ENCODE measurements around the gene PGGHG.
"Not testable (repeated sequence)": the region's sequence is repeated elsewhere in the genome, so short reads cannot be mapped to it uniquely, and the experiment has no call there.

PGGHG gene

DNA sequence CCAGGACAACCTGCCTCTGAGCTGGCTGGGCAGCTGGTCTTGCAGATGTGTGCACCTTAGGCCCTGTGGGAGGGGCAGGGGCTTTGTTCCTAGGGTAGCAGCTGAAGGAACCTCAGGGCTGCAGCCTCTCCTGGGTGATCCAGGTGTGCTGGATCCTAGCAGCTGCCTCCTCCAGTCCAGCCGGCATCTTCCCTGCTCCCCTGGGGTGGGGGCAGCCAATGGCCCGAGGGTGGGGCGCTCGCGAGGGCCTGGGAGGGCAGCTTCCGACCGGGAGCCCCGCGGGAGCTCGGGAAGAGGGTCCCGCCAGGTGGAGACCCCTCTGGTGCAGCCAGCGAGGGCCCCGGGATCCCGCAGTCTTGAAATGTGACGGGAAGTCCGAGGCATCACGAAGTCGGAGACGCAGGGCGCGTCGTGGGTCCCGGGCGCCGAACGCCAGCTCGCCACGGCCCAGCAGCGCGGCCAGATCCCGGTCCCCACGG, 26.6 kb downstream of the PGGHG start:
- no peak for FAIRE-seq

DNA sequence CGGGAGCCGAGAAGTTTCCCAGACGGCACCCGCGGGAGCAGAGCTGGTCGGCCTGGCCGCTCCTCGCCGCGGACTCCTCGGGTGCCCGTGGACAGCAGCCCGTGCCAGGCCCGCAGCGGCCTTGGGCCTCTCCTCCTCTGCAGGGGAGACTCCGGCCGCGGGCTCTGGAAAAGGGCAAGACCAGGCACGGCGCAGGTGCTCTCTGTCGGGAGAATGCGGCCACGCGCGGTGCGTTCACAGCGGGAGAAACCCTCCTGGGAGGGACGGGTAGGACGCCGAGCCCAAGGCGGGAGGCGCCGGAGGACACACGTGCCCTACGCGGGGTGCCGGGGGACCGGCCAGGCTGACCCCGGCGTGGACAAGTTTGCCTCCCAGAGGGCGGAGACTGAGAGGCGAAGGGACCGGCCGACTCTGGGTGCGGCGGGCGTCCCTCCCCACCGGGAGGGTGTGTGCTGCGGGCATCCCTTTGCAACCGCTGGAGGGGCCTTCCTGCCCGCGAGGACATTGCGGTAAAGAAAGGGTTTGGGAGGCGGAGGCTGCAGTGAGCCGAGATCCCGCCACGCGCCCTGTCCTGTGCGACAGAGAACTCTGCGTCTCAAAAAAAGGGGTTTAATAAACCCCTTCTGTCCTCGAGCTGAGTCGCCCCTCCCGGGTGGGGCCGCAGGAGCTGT, 27.2 kb downstream of the PGGHG start:
- no peak for FAIRE-seq

DNA sequence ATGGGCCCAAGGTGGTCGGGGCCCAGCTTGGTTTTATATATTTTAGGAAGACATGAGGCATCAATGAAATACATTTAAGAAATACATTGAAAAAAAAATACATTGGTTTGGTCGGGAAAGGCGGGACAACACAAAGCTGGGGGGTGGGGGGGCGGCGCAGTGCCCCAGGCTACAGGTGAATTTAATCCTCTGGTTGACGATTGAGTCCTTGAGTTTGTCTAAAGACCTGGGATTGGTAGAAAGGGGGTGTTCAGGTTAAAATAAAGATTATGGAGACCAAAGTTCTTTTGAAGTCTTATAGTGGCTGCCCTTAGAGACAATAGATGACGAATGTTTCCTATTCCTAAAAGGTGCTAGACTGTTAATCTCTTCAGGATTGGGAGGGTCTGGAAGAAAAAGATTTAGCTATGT, 28.0 kb downstream of the PGGHG start:
- FAIRE-seq = no peak

DNA sequence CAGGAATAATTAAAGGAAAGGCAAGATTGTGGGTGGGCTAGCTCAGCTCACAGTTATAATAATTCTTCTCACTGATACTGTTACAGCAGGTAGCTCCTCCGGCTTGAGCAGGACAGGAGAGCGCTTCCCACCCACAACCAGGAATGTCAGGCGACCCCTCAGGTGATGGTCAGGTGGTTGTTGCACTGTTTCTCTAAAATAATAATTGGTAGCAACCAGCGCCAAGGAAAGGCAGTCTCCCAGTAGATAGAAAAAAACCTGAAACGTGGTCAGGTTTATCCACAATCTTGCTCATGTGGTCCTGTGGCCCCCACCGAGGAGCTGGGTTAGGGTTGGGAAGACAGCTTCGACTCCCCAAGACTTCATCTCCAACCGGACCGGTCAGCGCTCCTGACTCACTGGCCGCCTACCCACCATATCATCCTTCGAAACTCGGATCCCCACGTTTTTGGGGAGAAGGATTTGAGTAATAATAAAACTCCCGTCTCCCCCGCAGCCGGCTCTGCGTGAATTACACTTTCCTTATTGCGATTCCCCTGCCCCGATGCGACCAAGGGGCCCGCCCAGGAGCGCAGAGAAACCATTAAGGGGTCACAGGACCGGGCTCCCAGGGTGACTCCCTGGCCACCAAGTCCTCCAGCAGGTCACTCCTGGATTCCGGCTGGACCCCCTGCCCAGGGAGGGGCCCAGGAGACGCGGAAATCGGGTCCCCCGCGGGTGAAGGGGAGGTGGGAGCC, 28.9 kb downstream of the PGGHG start:
- not testable (repeated sequence) for FAIRE-seq

DNA sequence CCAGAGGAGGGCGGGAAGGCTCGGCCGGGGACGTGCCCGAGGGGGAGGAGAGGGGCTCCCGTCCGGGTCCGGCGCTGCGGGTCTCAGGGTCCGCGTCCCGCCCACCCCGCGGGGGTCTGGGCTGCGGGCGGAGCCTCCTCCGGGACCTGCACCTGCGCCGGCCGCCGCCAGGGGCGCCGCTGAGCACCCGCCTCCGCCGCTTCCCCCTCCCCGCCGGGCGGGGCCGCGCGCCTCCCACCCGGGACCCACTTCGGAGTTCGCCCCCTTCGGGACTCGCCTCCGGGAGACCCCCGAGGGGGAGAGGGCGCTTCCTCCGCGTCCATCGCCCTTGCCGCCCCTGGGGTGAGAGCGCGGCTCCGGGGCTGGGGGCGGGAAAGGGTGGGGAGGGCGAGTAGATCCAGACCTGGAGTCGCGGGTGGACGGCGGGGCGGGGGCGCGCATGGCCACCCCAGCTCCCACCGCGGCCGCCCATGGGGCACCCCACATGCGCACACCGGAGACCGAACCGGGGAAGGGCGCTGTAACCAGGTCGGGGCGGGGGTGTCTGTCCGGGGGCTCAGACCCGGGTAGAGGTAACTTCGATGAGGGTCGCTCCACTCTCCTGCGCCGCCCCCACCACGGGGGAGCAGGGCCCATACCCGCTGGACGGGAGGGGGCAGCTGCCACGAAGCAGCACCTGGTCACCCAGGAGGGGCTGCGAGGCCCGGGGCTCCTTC, 29.6 kb downstream of the PGGHG start:
- FAIRE-seq = not testable (repeated sequence)

DNA sequence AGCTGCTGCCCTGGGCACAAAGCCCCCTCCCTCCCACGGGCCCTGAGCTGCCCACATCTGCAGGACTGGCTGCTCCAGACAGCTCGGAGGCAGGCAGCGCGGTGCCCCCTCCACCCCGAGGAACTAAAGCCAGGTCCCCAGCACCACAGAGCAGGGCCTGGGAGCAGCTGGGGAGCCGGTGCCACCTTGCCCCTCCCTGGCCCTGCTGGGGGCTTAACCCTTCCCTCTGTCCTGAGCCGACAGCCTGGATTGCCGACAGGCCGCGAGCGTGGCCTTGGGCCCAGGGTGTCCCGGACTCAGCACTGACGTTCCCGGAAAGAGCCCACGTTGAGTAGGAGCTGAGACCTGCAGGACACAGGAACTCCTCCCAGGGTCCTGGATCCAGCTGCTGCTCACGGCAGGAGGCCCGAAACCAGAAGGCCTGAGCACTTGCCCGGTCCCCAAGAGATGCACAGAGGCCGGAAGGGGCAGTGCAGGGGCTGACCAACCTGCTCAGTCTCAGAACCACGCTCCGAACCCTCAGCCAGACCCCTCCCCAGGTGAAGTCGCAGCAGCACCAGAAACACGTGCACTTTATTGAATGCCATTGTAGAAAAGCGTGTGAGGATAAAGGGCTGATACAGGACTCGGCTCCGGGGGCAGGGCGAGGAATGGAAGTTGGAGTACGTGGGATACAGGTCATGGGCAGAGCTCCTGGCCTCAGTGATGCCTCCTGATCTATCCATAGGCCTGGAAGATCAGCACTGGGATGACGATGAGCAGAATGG, 30.4 kb downstream of the PGGHG start:
- not testable (repeated sequence) for FAIRE-seq

DNA sequence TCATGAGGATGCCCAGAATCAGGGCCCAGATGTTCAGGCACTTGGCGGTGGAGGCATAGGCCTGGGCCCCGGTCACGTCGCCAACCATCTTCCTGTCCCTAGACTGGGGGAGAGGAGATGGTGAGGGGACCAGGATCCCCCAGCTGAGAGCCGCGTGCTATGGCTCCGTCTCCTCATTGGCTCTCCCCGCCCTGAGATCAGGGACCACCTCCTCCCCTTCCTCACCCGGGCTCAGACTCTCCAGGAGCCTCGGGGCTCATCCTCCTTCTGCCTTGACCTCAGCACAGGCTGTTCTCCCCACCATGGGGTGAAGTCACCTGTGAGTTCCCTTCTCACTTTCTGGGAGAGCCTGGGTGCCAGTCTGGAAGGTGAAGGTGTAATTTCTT, 31.0 kb downstream of the PGGHG start:
- FAIRE-seq = not testable (repeated sequence)

DNA sequence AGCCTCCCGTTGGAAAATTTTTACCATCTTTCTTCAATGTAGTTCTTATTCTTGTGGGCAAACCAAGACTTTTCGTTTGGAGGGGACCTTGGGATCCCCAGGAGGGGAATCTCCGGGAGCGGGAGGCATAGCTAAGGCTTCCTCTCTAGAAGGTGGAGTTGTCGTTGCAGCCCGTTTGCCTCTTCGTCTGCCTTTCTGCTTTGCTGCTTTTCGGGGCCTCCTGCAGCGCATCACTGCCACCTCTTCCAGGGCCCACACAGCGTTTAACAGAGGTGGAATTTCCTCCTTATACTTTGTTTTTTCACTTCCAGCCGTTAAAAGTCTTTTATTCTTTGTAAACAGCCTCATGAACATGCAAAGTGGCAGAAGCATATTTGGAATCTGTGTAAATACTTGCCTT, 35.2 kb downstream of the PGGHG start:
- no peak for FAIRE-seq

DNA sequence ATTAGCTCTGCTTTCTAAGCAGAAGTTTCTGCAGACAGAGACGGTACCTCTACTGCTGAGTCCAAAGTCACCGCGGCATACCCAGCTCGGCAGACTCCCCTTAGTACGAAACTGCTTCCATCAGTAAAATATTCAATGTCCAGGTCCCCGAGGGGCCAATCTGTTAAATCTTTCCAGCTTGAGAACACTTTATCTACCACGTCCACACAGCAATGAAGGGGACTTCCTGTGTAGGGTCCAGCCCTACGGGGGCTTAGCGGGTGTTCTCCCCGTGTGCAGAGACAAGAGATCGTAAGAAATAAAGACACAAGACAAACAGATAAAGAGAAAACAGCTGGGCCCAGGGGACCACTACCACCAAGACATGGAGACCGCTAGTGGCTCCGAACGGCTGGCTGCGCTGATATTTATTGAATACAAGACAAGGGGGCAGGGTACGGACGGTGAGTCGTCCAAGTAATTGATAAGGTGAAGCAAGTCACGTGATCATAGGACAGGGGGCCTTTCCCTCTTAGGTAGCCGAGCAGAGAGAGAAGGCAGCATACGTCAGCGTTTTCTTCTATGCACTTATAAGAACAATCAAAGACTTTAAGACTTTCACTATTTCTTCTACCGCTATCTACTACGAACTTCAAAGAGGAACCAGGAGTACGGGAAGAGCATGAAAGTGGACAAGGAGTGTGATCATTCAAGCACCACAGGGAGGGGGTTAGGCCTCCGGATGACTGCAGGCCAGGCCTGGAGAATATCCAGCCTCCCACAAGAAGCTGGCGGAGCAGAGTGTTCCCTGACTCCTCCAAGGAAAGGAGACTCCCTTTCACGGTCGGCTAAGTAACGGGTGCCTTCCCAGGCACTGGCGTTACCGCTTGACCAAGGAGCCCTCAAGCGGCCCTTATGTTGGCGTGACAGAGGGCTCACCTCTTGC, 35.9 kb downstream of the PGGHG start:
- not testable (repeated sequence) for FAIRE-seq

DNA sequence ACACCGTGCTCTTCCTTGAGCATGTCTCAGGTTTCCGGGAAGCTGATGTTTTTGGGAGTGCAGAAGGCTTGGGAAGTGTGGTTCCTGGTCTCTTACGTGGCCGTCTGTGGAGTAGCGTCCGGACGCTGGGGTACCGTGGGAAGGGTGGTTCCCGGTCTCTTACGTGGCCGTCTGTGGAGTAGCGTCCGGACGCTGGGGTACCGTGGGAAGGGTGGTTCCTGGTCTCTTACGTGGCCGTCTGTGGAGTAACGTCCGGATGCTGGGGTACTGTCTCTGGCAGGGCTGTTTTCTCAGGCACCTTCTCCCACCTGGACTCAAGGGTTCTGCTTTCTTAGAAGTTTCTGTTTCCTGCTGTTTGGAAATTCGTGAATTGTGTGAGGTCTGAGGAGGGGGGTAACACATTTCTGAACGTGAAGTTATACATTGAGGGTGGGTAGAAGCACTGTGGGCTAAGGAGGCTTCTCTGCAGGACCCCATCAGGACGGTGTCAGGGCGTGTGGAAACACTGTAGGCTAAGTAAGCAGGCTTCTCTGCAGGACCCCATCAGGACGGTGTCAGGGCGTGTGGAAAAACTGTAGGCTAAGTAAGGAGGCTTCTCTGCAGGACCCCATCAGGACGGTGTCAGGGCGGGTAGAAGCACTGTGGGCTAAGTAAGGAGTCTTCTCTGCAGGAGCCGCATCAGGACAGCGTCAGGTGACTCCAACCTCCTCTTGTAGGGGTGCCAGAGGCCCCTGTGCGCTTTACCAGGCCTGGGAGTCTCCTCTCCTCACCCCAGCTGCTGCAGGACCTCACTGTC, 37.1 kb downstream of the PGGHG start:
- FAIRE-seq = no peak

DNA sequence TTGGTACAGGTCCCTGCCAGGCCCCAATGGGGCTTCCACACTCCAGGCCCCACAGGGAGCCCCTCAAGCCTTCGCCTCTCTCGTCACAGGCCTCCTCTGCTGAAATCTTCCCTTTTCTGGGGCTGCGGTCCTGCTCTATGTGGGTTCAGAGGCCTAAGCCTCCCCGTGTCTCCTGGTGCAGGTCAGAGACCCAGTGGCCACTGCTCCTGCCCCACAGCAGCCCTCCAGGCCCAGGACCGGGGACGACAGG, 37.6 kb downstream of the PGGHG start:
- no peak for FAIRE-seq

DNA sequence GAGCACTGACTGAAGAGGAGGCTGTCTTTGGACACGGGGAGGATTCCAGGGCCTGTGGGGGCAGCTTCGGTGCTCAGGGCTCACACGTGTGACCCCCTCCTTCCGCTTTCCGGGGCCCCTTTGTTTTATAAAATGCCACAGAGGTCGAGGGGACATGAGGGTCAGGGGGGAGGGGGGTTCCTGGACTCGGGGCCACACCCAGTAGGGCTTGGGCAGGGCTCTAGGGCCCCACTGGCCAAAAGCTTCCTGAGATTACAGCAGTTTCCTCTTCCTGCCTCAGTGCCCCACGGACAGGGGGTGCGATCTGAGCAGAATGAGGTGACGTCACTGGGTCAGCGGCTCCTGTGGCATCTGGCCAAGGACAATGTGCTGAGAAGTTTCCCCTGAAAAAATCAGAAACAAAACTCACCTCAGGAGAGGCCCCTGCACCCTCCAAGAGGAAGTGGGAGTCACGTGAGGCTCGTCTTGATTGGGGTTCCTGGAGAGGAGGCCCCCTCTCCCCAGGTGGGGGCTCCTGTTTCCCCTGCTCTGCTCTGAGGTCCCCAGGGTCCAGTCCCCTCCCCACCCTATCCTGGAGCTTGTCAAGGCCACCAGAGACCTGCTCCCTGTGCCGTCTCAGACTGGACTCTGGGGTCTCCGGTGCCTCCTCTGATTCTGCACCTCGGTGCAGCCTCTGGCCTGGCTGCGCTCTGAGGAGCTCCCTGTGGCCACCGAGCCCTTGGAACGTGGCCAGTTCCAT, 38.1 kb downstream of the PGGHG start:
- no peak for FAIRE-seq

DNA sequence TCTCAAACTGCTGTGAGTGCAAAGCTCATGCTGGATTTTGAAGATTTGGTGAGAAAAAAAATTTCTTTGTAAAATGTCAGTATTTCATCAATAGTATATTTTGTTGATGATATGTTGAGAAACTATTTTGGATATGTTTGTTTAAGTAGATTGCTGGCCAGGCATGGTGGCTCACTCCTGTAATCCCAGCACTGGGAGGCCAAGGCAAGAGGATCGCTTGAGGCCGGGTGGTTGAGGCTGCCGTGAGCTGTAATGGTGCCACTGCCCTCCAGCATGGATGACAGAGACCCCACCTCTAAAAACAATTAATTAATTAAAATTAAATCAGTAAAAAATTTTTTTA, 38.6 kb downstream of the PGGHG start:
- FAIRE-seq = no peak

DNA sequence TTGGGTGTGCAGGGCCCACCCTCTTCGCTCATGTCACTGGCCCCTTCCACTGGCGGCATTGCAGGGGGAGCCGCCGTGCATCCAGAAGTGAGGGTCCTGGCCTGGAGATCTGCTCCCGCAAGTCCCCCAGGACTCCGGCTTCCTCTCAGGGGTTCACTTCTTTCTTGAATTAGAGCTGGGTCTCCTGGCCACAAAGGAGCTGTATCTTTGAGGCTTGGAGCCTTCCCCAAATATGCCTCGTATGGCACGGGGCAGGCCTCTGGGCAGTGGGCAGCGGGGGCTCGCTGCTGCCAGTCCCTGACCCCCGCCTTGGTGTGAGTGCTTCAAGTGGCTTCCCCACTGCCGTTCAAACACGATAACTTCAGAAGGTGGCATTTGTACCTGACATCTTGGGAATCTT, 39.1 kb downstream of the PGGHG start:
- no peak for FAIRE-seq

DNA sequence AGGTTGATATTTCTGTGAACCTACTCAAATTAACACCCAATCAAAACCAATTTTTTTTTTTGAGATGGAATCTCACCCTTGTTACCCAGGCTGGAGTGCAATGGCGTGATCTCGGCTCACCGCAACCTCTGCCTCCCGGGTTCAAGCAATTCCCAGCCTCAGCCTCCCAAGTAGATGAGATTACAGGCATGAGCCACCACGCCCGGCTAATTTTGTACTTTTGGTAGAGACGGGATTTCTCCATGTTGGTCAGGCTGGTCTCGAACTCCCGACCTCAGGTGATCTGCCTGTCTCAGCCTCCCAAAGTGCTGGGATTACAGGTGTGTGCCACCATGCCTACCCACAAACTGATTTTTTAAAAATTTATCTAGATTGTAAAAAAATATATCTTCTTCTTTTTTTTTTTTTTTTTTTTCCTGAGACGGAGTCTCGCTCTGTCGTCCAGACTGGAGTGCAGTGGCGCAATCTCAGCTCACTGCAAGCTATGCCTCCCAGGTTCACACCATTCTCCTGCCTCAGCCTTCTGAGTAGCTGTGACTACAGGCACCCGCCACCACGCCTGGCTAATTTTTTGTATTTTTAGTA, 39.7 kb downstream of the PGGHG start:
- FAIRE-seq = not testable (repeated sequence)

DNA sequence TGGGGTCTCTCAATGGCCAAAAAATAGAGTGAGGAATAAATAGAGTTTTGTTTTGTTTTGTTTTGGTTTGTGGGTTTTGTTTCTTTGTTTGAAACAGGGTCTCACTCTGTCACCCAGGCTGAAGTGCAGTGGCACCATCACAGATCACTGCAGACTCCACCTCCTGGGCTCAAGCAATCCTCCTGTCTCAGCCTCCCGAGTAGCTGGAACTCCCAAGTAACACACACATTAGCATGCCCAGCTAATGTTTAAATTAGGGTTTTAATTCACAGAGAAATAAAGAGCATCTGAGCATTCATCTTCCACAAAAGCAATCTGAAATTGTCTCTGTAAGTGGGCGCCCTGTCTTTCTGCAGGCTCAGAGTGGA, 40.9 kb downstream of the PGGHG start:
- FAIRE-seq = no peak

DNA sequence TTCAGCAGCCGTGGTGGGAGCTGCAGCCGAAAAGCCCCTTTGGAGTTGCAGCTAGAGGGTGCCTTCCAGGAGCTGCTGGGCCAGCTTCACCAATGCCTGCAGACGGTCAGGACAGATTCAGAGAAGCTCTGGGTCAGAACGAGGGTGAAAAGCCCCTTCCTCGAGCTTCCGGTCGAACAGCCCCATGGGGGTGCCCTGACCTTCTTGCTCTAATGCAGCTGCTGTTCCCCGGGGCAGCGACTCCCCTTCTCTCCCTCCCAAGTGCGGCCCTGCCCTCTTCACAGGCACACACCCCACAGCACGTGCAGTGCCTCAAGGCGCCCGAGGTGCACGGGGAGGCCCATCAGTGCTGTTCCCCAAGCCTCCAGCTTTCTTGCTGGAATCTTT, 41.4 kb downstream of the PGGHG start:
- FAIRE-seq = no peak

DNA sequence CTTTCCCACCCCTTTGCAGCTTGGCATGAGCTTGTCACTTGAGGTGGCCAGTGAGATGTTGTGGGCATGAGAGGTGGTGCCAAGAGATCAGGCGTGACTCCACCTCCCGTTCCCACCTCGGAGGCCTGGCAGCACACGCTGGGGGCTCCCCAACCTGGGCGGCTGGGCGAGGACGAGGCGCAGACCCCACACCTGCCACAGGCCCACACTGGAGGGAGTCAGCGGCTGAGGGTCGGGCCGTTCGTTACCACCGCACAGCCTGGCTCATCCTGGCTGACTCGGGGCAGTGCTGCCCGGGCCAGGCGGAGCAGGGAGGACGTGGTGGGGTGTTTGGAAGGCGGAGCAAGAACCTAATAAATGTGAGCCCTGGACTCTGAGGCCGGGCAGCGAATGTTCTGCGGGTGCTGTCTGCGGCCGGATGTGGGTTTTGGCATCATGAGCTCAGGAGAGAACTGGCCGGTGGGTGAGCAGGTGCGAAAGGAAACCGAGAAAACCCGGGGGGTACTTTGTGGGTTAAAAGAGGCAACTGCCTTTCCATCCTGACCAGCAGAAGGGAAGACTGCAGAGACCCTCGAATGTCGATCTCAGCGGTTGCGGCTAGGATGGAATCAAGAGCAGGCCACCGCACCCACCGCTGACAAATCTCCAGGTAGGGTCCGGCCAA, 41.9 kb downstream of the PGGHG start:
- FAIRE-seq = no peak

DNA sequence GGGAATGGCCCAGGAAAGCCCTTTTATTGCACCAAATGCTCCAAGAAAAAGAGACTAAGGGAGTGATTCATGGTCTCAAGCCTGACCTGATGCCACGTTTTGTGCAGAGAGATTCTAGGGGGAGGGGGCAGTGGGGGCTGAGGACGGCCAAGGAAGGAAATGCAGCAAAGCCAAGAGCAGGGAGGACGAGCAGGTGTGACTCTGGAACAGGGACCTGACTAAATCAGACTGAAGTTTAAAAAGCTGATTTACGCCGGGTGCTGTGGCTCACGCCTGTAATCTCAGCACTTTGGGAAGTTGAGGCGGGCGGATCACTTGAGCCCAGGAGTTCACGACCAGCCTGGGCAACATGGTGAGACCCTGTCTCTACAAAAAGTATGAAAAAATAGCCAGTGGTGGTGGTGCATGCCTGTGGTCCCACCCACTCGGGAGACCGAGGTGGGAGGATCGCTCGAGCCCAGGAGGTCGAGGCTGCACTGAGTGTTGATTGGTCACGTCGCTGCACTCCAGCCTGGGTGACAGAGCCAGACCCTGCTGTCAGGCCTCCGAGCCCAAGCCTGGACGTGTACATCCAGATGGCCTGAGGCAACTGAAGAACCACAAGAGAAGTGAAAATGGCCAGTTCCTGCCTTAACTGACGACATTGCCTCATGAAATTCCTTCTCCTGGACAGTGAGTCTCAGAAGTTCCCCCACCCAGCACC, 42.6 kb downstream of the PGGHG start:
- no peak for FAIRE-seq
